Dedifferentiated amniotic fluid mesenchymal stem cell (primary cell): ENCODE results near the gene FAM174B.

Source experiments
- DNase-seq: peaks from one replicate; pipeline ENCODE4 v3.0.0-alpha.2; 2016; ENCODE audit errors: extremely low spot score

FAM174B gene

GRCh38 chr15:92655178-92655995 lies at the start of gene FAM174B:
TSS of gene FAM174B (minus strand) at chr15:92655775.
- DNase-seq = no peak

GRCh38 chr15:92696096-92696495 lies 40.5 kb upstream of the FAM174B start:
- no peak for DNase-seq

- no peak for DNase-seq
These were observed 38.2 kb upstream of the FAM174B start for GRCh38 chr15:92693691-92694331.

- no peak for DNase-seq
These were observed 34.8 kb upstream of the FAM174B start for GRCh38 chr15:92690395-92690794.

- no peak for DNase-seq
These were observed 32.2 kb upstream of the FAM174B start for GRCh38 chr15:92687746-92688145.

GRCh38 chr15:92687195-92687602 lies 31.6 kb upstream of the FAM174B start:
- DNase-seq = no peak

- DNase-seq = no peak
These were observed 27.9 kb upstream of the FAM174B start for GRCh38 chr15:92683511-92683834.

DNA sequence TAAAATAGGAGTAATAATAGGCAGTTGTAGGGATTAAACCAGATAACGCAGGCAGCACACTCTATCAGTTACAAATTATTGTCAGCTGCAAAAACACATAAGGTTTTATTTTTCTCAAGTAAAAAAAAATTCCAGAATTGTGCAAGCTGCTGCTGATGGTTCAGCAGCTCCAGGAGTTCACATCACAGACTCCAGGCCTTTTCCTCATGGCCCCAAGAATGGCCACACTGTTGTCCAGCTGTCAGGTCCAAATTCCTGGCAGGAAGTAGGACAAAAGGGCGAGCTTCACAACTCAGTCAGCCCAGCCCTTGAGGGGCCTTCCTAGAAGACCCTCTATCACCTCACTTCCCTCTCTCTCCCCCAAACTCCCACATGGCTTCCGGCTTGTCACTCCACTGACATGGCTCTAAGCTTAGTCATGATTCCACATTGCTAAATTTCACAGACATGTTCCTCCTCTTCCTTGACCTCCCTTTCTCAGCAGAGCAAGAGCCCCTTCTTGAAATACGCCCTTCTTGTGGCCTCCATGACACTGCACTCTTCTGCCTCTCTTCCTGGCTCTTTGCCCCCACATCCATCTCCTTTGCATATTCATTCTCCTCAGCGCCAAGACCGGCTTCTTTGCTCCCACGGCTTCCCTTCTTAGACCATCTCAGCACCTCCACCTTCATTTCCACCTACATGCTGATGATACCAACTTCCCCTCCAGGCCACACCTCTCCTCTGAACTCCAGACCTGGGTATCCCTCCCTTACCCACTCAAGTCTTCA lies 27.4 kb upstream of the FAM174B start:
- no peak for DNase-seq

DNA sequence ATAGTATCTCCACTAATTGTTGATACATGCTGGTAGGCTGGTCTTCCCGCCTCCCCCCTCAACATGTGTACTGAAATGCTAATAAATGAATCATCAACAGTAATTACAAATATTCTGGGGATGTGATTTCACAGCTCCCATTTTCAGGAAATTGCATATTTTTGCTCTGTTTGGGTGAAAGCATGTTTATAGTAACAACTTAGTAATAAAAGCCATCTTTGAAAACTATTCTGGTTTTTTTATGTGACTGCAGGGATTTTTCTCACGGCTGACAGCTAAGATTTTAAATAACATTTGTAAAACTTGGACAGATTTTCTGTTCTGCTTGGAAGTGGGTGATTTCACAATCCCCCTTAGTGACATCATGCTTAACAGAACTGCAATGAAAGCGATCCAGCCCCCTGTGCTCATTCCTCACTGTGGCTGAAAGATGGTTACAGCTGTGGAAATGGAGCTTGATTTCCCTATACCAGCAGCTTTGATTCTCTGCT lies 25.6 kb upstream of the FAM174B start:
- peak; percentile 82 for DNase-seq

DNA sequence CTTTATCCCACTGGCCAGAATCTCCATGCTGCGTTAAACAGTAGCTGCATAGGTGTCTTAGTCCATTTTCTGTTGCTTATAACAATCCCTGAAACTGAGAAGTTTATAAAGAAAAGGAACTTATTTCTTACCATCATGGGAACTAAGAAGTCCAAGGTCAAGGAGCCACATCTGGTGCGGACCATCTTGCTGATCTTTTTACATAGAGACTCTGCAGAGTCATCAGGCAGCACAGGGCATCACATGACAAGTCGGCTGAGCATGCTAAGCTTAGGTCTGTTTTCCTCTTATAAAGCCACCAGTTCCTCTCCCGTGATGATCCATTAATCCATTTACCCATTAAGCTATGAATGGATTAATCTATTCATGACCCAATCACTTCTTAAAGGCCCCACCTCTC lies 22.4 kb upstream of the FAM174B start:
- no peak for DNase-seq

DNA sequence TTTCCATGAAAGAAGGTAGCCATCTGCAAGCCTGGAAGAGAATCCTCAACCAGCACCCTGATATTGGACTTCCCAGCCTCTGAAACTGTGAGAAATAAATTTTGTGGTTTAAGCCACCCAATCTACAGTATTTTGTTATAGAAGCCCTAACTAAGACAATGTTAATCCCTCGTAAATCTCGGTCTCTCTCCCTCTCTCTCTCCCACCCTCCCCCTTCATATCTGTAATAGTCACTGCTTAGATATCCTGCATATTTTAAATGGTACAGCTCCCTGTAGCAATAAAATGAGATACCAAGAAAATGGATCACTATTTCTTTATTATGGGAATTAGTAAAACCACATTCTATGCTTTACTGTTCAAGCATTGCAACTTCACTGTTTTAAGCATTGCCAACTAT lies 21.0 kb upstream of the FAM174B start:
- DNase-seq = no peak

GRCh38 chr15:92675485-92675884 lies 19.9 kb upstream of the FAM174B start:
- no peak for DNase-seq

- DNase-seq = no peak
These were observed 18.8 kb upstream of the FAM174B start for GRCh38 chr15:92674347-92674746.

DNA sequence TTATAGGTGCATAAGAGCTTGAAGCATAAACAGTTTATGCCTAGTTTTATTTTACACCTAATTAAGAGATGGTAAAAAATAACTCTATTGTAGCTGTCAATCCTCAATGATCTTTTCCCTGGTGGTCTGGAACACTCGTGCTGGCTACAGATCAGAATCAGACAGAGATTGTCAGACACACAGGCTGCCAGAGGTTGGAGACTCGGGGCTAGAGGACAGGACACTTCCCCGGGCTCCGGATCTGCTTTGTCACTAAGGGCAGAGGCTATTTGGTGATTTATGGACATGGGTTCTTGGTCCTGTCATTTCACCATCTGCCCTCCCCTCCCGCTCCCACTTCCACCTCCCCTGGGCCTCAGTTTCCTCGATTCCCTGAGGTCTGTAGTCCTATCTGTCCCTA lies 16.5 kb upstream of the FAM174B start:
- DNase-seq = no peak

DNA sequence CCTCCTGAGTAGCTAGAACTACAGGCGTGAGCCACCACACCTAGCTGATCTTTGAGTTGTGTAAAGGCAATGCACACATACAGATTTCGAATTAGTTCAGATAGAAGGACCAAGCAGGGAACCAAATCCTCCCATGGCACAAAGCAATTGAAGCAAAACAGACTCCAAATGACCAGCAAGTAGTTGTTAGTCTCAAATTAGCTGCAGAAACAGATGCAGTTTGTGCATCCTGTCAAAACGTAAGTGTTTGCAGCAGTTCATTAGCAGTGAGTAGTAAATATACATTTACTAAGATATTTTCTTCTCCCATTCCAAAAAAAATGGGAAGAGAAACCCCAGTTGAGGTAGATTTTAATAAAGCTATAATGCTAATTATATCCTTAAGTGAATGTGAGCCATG lies 15.8 kb upstream of the FAM174B start:
- no peak for DNase-seq

DNA sequence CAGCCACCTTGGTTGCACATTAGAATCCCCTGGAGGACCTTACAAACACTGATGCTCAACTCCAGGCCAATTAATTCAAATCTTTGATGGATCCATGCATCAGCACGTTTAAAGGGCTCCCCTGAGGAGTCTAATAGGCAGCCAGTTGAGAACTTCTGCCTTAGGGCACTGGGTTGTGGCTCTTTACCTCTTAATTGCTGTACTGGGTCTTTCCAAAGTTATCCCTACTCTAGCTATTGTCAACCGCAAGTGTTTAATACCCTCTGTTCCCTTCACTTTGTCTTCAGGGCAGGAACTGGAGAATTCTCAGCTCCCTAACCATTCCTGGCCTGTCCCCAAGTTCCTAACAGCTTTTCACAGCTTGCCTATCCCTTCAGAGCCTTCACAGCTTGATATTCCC lies 15.0 kb upstream of the FAM174B start:
- DNase-seq = no peak

DNA sequence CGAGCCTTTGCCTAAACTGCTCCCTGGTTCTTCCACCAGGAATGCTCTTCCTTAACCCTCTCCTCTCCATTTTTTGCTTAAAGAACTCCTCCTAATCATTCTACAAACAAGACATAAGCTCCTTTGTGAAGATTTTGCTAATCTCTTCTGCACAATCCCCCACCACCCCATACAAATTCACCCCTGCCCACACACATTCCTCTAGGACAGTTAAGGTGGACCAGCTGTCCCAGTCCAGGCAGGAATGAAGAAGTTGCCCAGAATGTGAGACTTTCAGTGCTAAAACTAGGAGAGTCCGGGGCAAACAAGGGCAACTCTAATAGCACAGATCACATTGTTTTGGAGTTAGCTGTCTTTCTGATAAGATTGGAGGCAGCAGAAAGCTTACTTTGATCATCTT lies 13.9 kb upstream of the FAM174B start:
- no peak for DNase-seq

GRCh38 chr15:92668620-92669019 lies 13.0 kb upstream of the FAM174B start:
- no peak for DNase-seq

- no peak for DNase-seq
These were observed 12.5 kb upstream of the FAM174B start for GRCh38 chr15:92667970-92668485.

GRCh38 chr15:92667287-92667904 lies 11.8 kb upstream of the FAM174B start:
- no peak for DNase-seq

DNA sequence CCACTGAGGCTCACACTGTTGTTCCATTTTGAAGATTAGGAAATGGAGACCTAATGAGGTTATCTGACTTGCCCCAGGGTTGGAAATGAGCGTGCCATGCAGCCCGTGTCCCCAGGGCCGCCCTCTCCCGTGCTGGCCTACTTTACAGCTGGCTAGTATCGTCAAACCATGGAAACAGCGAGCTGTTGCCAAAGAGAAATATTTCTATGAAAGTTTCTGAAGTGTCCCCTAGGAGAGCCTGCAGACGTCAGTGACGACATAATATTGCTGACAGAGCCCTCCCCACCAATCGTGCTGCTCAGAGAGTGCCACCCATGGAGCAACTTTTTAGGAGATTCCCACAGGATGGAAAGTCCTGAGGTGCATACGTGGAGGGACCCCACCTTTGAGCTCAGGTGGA lies 11.2 kb upstream of the FAM174B start:
- DNase-seq = no peak

DNA sequence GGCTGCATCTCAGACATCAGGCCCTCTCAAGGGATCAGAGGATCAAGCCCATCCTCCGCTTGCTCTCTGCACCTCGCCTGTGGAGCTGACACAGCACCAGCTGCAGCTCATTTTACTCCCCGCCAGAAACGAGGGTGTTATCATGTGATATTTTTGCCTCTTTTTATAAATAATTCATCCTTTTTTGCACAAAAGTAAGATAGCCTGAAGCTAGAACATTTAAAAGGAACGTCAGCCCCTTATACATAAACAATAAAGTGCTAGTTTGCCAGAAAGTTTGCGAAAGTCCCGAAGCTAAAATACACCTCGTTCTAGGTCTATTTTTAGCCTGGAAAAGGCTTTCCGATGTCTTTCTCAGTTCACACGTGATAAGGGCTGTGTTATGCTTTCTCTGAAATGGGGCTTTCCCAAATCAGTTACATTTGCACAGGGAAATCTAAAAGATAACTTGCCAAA lies 9.6 kb upstream of the FAM174B start:
- no peak for DNase-seq
